Middle frontal gyrus (tissue), 1 donor: Measurements from ENCODE around the gene HK1.
"Not testable (repeated sequence)": the region's sequence is repeated elsewhere in the genome, so short reads cannot be mapped to it uniquely, and the experiment has no call there.

Experiments
- DNase-seq: peaks from one replicate; pipeline ENCODE4 v3.0.0-alpha.2; 2015; ENCODE audit warnings: low spot score; ENCODE audit errors: extremely low spot score

HK1 gene

GRCh38 chr10:69446650-69447151 is 168.4 kb downstream of the HK1 start:
- no peak for DNase-seq

GRCh38 chr10:69449841-69450240 is 171.5 kb downstream of the HK1 start:
- DNase-seq, result peak; percentile 43

- not testable (repeated sequence) for DNase-seq
Measured at GRCh38 chr10:69450395-69450794, 172.1 kb downstream of the HK1 start.

GRCh38 chr10:69451209-69451783 is 173.0 kb downstream of the HK1 start, which contains the start of gene TSPAN15:
Gene TSPAN15 (plus strand): TSS chr10:69451465. CDS start chr10:69451595, 130 bp downstream.
- peak; percentile 82 for DNase-seq
